Thyroid gland (tissue), 4 donors: ENCODE measurements around the gene RBFA.

Experiments
- CTCF ChIP-seq, 6 experiments: fragments of 200-600 bp in 3 of 6; fragments of 450-650 bp in 3 of 6; sonication (generic) in 3 of 6; IDR thresholded peaks; one replicate each; pipeline ENCODE4 v1.5.1; 2016 to 2019; ENCODE audit warnings: antibody characterized with exemption in 6 of 6, mild to moderate bottlenecking in 2 of 6, inconsistent platforms in 1 of 6, moderate library complexity in 1 of 6
- POLR2A ChIP-seq, 2 donors: fragments of 450-650 bp; IDR thresholded peaks; one replicate each; pipeline ENCODE4 v1.6.1; 2017; ENCODE audit warnings: antibody characterized with exemption in 2 of 2, mild to moderate bottlenecking in 2 of 2, moderate library complexity in 1 of 2

DNA sequence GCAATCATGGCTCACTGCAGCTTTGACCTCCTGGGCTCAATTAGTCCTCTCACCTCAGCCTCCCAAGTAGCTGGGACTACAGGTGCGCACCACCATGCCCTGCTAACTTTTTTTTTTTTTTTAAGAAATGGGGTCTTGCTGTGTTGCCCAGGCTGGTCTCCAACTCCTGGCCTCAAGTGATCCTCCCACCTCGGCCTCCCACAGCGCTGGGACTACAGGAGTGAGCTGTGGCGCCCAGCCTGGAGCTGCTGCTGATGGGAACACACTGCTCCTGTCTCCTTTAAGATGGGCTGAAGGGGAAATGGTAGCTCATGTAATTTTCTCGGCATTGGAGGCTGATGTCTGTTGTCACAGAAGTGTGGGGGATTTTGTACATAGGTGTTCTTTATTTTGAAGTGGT is 39.9 kb downstream of the RBFA start:
- TF ChIP-seq POLR2A (IDR thresholded peaks at IDR 0.05) (no peak), CTCF (IDR thresholded peaks at IDR 0.05) (no peak)
